Measurements from ENCODE around the gene KCNC3.
A peak's percentile ranks its signal among the peaks of the same experiment; 100 is the strongest.
"Not testable (repeated sequence)": the region's sequence is repeated elsewhere in the genome, so short reads cannot be mapped to it uniquely, and the experiment has no call there.

The KCNC3 gene

GRCh38 chr19:50353487-50353880, 24.3 kb upstream of the KCNC3 start:
- not testable (repeated sequence) for DNase-seq

- DNase-seq, result no peak
Measured at GRCh38 chr19:50352242-50352641, 23.1 kb upstream of the KCNC3 start.

GRCh38 chr19:50349277-50350057, 20.3 kb upstream of the KCNC3 start:
- DNase-seq, result no peak

- not testable (repeated sequence) for DNase-seq
Measured at GRCh38 chr19:50347089-50347581, 18.0 kb upstream of the KCNC3 start.

GRCh38 chr19:50344661-50345318, 15.6 kb upstream of the KCNC3 start:
- no peak for DNase-seq

- DNase-seq, result no peak
Measured at GRCh38 chr19:50341091-50341564, 12.0 kb upstream of the KCNC3 start.

- no peak for DNase-seq
Measured at GRCh38 chr19:50340331-50340730, 11.2 kb upstream of the KCNC3 start.

GRCh38 chr19:50337031-50337430, 7.9 kb upstream of the KCNC3 start:
- DNase-seq, result not testable (repeated sequence)

GRCh38 chr19:50334741-50335421, 5.7 kb upstream of the KCNC3 start:
- DNase-seq, result no peak

GRCh38 chr19:50333737-50334617, 4.8 kb upstream of the KCNC3 start:
- DNase-seq, result peak; percentile 62 to 68

GRCh38 chr19:50333235-50333736, 4.1 kb upstream of the KCNC3 start:
- peak; percentile 62 to 68 for DNase-seq

GRCh38 chr19:50332244-50333038, 3.3 kb upstream of the KCNC3 start:
- DNase-seq, result no peak

- no peak for DNase-seq
Measured at GRCh38 chr19:50331994-50332243, 2.7 kb upstream of the KCNC3 start.

GRCh38 chr19:50331221-50331993, 2.2 kb upstream of the KCNC3 start:
- no peak for DNase-seq

- DNase-seq, result peak; percentile 50 to 59
Measured at GRCh38 chr19:50330365-50331078, 1.3 kb upstream of the KCNC3 start.

- DNase-seq, result not testable (repeated sequence)
Measured at GRCh38 chr19:50329926-50330294, 733 bp upstream of the KCNC3 start.

GRCh38 chr19:50328873-50329145, 368 bp downstream of the KCNC3 start:
- DNase-seq, result no peak

GRCh38 chr19:50328224-50328872, 829 bp downstream of the KCNC3 start:
- no peak for DNase-seq

GRCh38 chr19:50327461-50328223, 1.5 kb downstream of the KCNC3 start:
- no peak for DNase-seq

Measured in NCI-H2081 (cell line).